Endothelial cell of umbilical vein (primary cell): ENCODE measurements around the gene BID.

ENCODE experiments used
- GATA2 ChIP-seq: IDR thresholded peaks from 2 replicates; pipeline ENCODE4 v1.7.0; 2011; ENCODE audit warnings: low read depth, mild to moderate bottlenecking, moderate library complexity, mixed read lengths, low read length; ENCODE audit not compliant: insufficient read length, insufficient read depth
- TF ChIP-seq, protein P1 (sequence below), 2 donors: IDR thresholded peaks; 1 replicate in 1 of 2; 2 replicates in 1 of 2; pipeline ENCODE4 v1.5.1; 2011; ENCODE audit warnings: low read length in 2 of 2, mild to moderate bottlenecking in 2 of 2, moderate library complexity in 2 of 2, control low read depth in 1 of 2, inconsistent platforms in 1 of 2, low read depth in 1 of 2; ENCODE audit not compliant: insufficient read depth in 1 of 2; ENCODE audit errors: extremely low read depth in 1 of 2

DNA sequence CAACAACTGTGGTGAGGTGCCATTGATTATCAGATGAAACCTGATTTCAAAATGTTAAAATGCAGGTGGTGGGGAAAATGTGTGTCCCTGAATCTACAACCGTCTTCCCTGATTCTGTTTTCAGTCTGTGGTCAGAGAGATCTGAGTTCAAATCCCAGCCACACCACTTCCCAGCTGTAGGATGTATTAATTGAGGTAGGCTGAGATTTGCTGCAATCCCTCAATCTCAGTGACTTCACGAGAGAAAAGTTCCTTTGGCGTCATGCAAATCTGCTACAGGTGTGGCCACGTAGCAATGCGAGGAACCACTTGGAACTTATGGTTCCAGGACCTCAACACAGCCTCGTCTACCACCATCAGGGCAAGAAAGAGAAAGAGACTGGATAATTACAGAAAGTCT, 79.5 kb downstream of the BID start:
- TF ChIP-seq, protein P1, sequence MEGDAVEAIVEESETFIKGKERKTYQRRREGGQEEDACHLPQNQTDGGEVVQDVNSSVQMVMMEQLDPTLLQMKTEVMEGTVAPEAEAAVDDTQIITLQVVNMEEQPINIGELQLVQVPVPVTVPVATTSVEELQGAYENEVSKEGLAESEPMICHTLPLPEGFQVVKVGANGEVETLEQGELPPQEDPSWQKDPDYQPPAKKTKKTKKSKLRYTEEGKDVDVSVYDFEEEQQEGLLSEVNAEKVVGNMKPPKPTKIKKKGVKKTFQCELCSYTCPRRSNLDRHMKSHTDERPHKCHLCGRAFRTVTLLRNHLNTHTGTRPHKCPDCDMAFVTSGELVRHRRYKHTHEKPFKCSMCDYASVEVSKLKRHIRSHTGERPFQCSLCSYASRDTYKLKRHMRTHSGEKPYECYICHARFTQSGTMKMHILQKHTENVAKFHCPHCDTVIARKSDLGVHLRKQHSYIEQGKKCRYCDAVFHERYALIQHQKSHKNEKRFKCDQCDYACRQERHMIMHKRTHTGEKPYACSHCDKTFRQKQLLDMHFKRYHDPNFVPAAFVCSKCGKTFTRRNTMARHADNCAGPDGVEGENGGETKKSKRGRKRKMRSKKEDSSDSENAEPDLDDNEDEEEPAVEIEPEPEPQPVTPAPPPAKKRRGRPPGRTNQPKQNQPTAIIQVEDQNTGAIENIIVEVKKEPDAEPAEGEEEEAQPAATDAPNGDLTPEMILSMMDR (IDR thresholded peaks at IDR 0.05; ENCODE audit: extremely low read depth in 1 of 2, insufficient read depth in 1 of 2, low read depth in 1 of 2, low read length in 2 of 2) = no peak
- no peak for TF ChIP-seq GATA2
